Amniotic stem cell (primary cell): ENCODE measurements around the gene SCD.

Source experiments
- DNase-seq: peaks from one replicate; lab custom pipeline; 2025; lab: John Stamatoyannopoulos, UW

Gene SCD

DNA sequence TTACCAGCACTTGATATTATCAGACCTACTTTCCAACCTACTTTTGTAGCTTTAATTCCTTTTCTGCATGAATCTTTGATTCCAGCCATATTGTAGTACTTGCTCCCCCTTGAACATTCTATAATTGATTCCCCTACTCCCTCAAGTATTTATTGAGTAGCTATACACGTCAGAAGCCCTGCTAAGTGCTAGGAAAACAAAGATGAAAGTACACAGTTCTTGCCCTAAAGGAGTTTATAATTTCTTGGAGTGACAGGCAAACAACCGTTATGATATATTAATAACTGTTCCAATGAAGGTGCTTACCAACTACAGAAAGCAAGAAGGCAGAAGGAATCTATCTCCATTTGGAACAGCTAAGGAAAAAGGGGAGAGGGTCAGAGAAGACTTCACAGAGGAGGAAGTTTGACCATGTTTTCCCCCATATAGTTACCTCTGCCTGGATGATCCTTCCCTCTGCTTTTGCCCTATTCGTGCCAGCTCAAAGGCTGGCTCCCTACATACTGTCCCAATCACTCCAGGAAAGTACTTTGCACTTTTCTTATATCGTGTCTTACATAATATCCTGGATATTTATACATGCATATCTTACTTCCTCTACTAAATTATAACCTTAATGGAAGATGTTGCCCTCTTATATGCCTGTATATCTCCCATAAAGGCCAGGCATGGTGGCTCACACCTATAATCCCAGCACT, 54.7 kb downstream of the SCD start:
- no peak for DNase-seq

- DNase-seq = no peak
Observed at GRCh38 chr10:100403734-100404133, 56.7 kb downstream of the SCD start.

DNA sequence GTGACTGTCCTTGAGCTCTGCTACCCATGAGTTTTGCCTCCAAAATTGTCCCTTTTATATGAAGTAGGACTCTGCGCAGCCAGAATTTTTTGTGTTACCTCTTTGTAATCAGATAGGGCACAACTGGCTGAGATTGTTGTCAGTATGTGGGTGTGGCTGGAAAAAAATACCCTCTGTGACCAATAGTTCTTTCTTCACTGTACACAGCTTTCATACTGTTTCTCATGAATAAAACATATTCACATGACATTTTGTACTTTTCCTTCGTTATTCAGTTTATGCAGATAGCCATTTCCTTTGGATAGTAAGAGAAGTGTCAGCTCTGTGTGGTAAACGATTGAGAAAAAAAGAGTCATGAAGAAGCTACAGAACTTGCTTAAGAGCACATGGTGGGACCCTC, 66.1 kb downstream of the SCD start:
- DNase-seq = no peak
